A549 (cell line): Measurements from ENCODE around the gene TENT5C. TPM values are rescaled to one million over a fixed set of nuclear protein-coding genes. Genes with fewer than 3 reads are reported as not detected.

ENCODE experiments used
- ATAC-seq, 2 experiments: fragments of 200-7000 bp in 1 of 2; fragments of >200 bp in 1 of 2; cut with Nextera tagmentation in 1 of 2; cut with Tn5 transposase in 1 of 2; 3 replicates each; pipeline versions ENCODE4 v1.8.0 to v1.9.1; 2018 to 2020; ENCODE audit warnings: mild to moderate bottlenecking in 1 of 2, moderate library complexity in 1 of 2
- CTCF ChIA-PET: fragments of 300-600 bp; sonication (Branson Sonifier 250); formaldehyde crosslinking; extraction: SDS; loops from one replicate; lab custom pipeline; 2021; ENCODE audit warnings: antibody characterized with exemption, inconsistent platforms; lab: Yijun Ruan, JAX
- POLR2A ChIA-PET: fragments of 350-600 bp; formaldehyde crosslinking; extraction: SDS; loops from one replicate; lab custom pipeline; 2021; ENCODE audit warnings: antibody characterized with exemption, inconsistent platforms; lab: Yijun Ruan, JAX
- DNase-seq, 2 experiments: peaks; one replicate each; pipeline versions ENCODE4 v3.0.0 to v3.0.0-alpha.2; 2011 to 2016; ENCODE audit warnings: low read depth in 1 of 2, low spot score in 1 of 2
- FAIRE-seq: peaks from 2 replicates; lab custom pipeline; 2011; peaks lifted over from hg19 to GRCh38; lab: Jason Lieb, UNC
- H3K27ac ChIP-seq, 2 experiments: fragments of >200 bp; sonication (Bioruptor Twin); formaldehyde crosslinking; 3 replicates each; pipeline ENCODE4 v1.5.1; 2016 to 2017
- H3K4me1 ChIP-seq: fragments of >200 bp; sonication (Bioruptor Twin); formaldehyde crosslinking; 3 replicates; pipeline ENCODE4 v1.6.1; 2016
- H3K4me2 ChIP-seq: fragments of >200 bp; sonication (Bioruptor Twin); formaldehyde crosslinking; 3 replicates; pipeline ENCODE4 v1.6.1; 2016
- H3K4me3 ChIP-seq: fragments of >200 bp; sonication (Bioruptor Twin); formaldehyde crosslinking; 3 replicates; pipeline ENCODE4 v1.5.1; 2016
- H3K9me3 ChIP-seq: fragments of >200 bp; sonication (Bioruptor Twin); formaldehyde crosslinking; 3 replicates; pipeline ENCODE4 v1.6.1; 2016
- ATOH8 ChIP-seq: fragments of 250-450 bp; sonication (Bioruptor Pico); IDR thresholded peaks from 2 replicates; pipeline ENCODE4 v1.5.0; 2020; ENCODE audit warnings: low read depth, mild to moderate bottlenecking, moderate library complexity
- CTCF ChIP-seq: fragments of >200 bp; sonication (Bioruptor Twin); formaldehyde crosslinking; IDR thresholded peaks from 3 replicates; pipeline ENCODE4 v1.5.1; 2016
- EHF ChIP-seq: fragments of 250-450 bp; sonication (Bioruptor Pico); IDR thresholded peaks from 2 replicates; pipeline ENCODE4 v1.5.0; 2020; ENCODE audit warnings: mild to moderate bottlenecking
- FOSL2 ChIP-seq, 2 experiments: fragments of 450-650 bp in 1 of 2; fragments of >200 bp in 1 of 2; sonication (Bioruptor Twin) in 1 of 2; formaldehyde crosslinking; IDR thresholded peaks; 2 replicates each; pipeline versions ENCODE4 v1.5.0 to v1.6.1; 2016 to 2020; ENCODE audit warnings: mild to moderate bottlenecking in 1 of 2, moderate library complexity in 1 of 2
- MYC ChIP-seq: IDR thresholded peaks from 2 replicates; pipeline ENCODE4 v1.6.1; 2012; ENCODE audit warnings: mild to moderate bottlenecking, inconsistent platforms, low read length, improper control_type of control experiment, borderline replicate concordance
- PHF8 ChIP-seq: fragments of 200-600 bp; sonication (generic); IDR thresholded peaks from 2 replicates; pipeline ENCODE4 v1.6.1; 2016; ENCODE audit warnings: low read depth, mild to moderate bottlenecking, antibody characterized with exemption, moderate library complexity, borderline replicate concordance
- RAD21 ChIP-seq, 2 experiments: fragments of >200 bp in 1 of 2; sonication (Bioruptor Twin) in 1 of 2; formaldehyde crosslinking in 1 of 2; IDR thresholded peaks in 1 of 2; conservative IDR thresholded peaks in 1 of 2; 2 replicates in 1 of 2; 3 replicates in 1 of 2; pipeline ENCODE4 v1.6.1; 2012 to 2018; ENCODE audit warnings: inconsistent platforms in 1 of 2
- RARB ChIP-seq: fragments of 250-450 bp; sonication (Bioruptor Pico); IDR thresholded peaks from 2 replicates; pipeline ENCODE4 v1.8.0; 2021; ENCODE audit warnings: mild to moderate bottlenecking, moderate library complexity
- USF2 ChIP-seq: fragments of 450-650 bp; IDR thresholded peaks from 2 replicates; pipeline ENCODE4 v1.6.1; 2014; ENCODE audit warnings: antibody characterized with exemption
- WGBS: methylation state at CpG from one replicate; pipeline ENCODE4 v1.1.6; 2017; ENCODE audit errors: missing lambda C conversion rate; 5-methylcytosine and 5-hydroxymethylcytosine counted together
- polyA plus RNA-seq, 4 experiments: library from polyadenylated mRNA; depleted of rRNA in 3 of 4; stranded (reverse); fragments of >200 nt; fragmentation: RNase III in 1 of 4; extraction: RNeasy Plus Mini Kit Qiagen cat#74134 plus additional on column Dnase treatment in 1 of 4; gene quantifications; 2 replicates in 3 of 4; 3 replicates in 1 of 4; pipeline ENCODE4 v1.2.3, GENCODE V29; 2011 to 2017
- TF ChIP-seq, protein P1 (sequence below): fragments of 200-600 bp; sonication (generic); IDR thresholded peaks from 2 replicates; pipeline ENCODE4 v1.6.1; 2016; ENCODE audit warnings: antibody characterized with exemption, mild to moderate bottlenecking, moderate library complexity

The TENT5C gene
- polyA plus RNA-seq, 2 of the 4 experiments (the other 2 are of a cell fraction), result 0.14 to 0.17 TPM

DNA sequence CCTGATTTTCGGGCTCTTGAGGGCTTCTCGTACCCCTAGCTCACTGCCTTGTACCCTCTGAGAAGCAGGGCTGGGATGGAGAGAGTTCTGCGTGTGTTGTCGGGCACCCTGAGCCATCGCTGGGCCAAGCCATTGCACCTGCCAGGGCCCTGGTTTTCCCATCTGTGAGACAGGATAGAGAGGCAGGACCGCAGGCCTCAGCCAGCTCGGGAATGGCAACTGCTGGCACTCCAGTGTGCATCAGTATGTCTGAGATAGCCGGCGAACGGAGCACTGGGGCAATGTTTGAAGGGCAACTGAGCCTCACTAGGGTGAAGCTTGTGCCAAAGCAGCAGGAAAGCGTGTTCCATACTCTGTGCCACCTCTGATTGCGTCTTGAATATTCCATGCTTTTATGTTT lies 66.9 kb downstream of the TENT5C start (continued):
- TF ChIP-seq USF2 (no peak), ATOH8 (CRISPR knock-in tag) (no peak), EHF (CRISPR knock-in tag) (no peak), MYC (no peak)
- TF ChIP-seq, protein P1, sequence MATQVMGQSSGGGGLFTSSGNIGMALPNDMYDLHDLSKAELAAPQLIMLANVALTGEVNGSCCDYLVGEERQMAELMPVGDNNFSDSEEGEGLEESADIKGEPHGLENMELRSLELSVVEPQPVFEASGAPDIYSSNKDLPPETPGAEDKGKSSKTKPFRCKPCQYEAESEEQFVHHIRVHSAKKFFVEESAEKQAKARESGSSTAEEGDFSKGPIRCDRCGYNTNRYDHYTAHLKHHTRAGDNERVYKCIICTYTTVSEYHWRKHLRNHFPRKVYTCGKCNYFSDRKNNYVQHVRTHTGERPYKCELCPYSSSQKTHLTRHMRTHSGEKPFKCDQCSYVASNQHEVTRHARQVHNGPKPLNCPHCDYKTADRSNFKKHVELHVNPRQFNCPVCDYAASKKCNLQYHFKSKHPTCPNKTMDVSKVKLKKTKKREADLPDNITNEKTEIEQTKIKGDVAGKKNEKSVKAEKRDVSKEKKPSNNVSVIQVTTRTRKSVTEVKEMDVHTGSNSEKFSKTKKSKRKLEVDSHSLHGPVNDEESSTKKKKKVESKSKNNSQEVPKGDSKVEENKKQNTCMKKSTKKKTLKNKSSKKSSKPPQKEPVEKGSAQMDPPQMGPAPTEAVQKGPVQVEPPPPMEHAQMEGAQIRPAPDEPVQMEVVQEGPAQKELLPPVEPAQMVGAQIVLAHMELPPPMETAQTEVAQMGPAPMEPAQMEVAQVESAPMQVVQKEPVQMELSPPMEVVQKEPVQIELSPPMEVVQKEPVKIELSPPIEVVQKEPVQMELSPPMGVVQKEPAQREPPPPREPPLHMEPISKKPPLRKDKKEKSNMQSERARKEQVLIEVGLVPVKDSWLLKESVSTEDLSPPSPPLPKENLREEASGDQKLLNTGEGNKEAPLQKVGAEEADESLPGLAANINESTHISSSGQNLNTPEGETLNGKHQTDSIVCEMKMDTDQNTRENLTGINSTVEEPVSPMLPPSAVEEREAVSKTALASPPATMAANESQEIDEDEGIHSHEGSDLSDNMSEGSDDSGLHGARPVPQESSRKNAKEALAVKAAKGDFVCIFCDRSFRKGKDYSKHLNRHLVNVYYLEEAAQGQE, result no peak

GRCh38 chr1:117673405-117673804 lies 67.6 kb downstream of the TENT5C start:
- 19% methylated on average over 2 of the region's 2 CpGs for WGBS
- Histone ChIP-seq H3K4me3 (no peak overlapping the region), H3K9me3 (no peaks in the 10 kb centered on the region)
- POLR2A ChIA-PET, result interaction anchor here (0.5 kb wide), 1 partner anchor 24 kb away, joined by 3 read pairs; no protein-coding TSS in a partner anchor
- TF ChIP-seq RARB (no peak), FOSL2 (IDR thresholded peaks at IDR 0.05) (no peak), FOSL2 (CRISPR knock-in tag; IDR thresholded peaks at IDR 0.05) (peak; percentile 24; the same call in 1 of the 2 replicates)
- TF ChIP-seq, all 56 proteins: peak for 1
- DNase-seq (no peak), FAIRE-seq (no peak), ATAC-seq (no peak)
- Histone ChIP-seq H3K27ac (no peak overlapping the region), H3K4me2 (no peak overlapping the region), H3K4me1 (peaks cover 3% of the 10 kb centered on the region; the same call in 1 of the 3 replicates)
- CTCF ChIA-PET, result interaction anchor here (1.1 to 1.4 kb wide), 2 partner anchors 14 to 139 kb away, joined by 3 to 4 read pairs; no protein-coding TSS in a partner anchor

- ChIA-PET CTCF (interaction anchor here (0.7 to 2.1 kb wide), 6 partner anchors 8 to 140 kb away, joined by 3 to 8 read pairs (median 4); no protein-coding TSS in a partner anchor), POLR2A (no interaction called here)
- no peak overlapping the region for H3K27ac ChIP-seq
- no peaks in the 10 kb centered on the region for H3K9me3 ChIP-seq
- no peak for FAIRE-seq
- peak; percentile 19 to 22 for DNase-seq
- H3K4me2 ChIP-seq, result no peak overlapping the region
- peak in 1 of 2 experiments; percentile 72; a peak in 3 of 6 replicates for ATAC-seq
- no peak overlapping the region for H3K4me3 ChIP-seq
- 31% methylated on average over 7 of the region's 10 CpGs for WGBS
- TF ChIP-seq RAD21 (conservative IDR thresholded peaks at IDR 0.05 in 1 of 2, IDR thresholded peaks at IDR 0.05 in 1 of 2) (peak; percentile 28 to 48; a peak in 3 of 5 replicates), CTCF (peak; percentile 22; the same call in 1 of the 3 replicates), PHF8 (no peak)
- TF ChIP-seq, all 56 proteins: peak for 2
- peaks cover 3% of the 10 kb centered on the region; the same call in 1 of the 3 replicates for H3K4me1 ChIP-seq
Measured at GRCh38 chr1:117674521-117675400, 68.9 kb downstream of the TENT5C start.
